KG1 (cell line): ENCODE data around the gene ESPN.
"Not testable (repeated sequence)": the region's sequence is repeated elsewhere in the genome, so short reads cannot be mapped to it uniquely, and the experiment has no call there.

Source experiments
- DNase-seq: peaks from one replicate; lab custom pipeline; 2025; lab: John Stamatoyannopoulos, UW

Gene ESPN

GRCh38 chr1:6448749-6449631 is 24.4 kb downstream of the ESPN start:
- no peak for DNase-seq

- DNase-seq, result no peak
Measured at GRCh38 chr1:6450005-6450450, 25.5 kb downstream of the ESPN start.

- not testable (repeated sequence) for DNase-seq
Measured at GRCh38 chr1:6450486-6450885, 25.9 kb downstream of the ESPN start.

GRCh38 chr1:6450943-6451373 is 26.4 kb downstream of the ESPN start:
- no peak for DNase-seq

- DNase-seq, result not testable (repeated sequence)
Measured at GRCh38 chr1:6453895-6454855, 29.6 kb downstream of the ESPN start.

GRCh38 chr1:6454856-6455751 is 30.5 kb downstream of the ESPN start:
- DNase-seq, result no peak

GRCh38 chr1:6455752-6456520 is 31.4 kb downstream of the ESPN start:
- not testable (repeated sequence) for DNase-seq

GRCh38 chr1:6456800-6457466 is 32.4 kb downstream of the ESPN start:
- no peak for DNase-seq

- no peak for DNase-seq
Measured at GRCh38 chr1:6459850-6460265, 35.3 kb downstream of the ESPN start.

GRCh38 chr1:6460301-6461050 is 35.9 kb downstream of the ESPN start:
- no peak for DNase-seq

- DNase-seq, result no peak
Measured at GRCh38 chr1:6461051-6461530, 36.5 kb downstream of the ESPN start.

GRCh38 chr1:6461538-6462411 is 37.2 kb downstream of the ESPN start:
- no peak for DNase-seq

GRCh38 chr1:6462412-6463119 is 38.0 kb downstream of the ESPN start:
- DNase-seq, result no peak

GRCh38 chr1:6463120-6463412 is 38.5 kb downstream of the ESPN start:
- no peak for DNase-seq

- DNase-seq, result no peak
Measured at GRCh38 chr1:6464514-6464836, 39.9 kb downstream of the ESPN start.

GRCh38 chr1:6464915-6465314 is 40.3 kb downstream of the ESPN start:
- DNase-seq, result no peak

- no peak for DNase-seq
Measured at GRCh38 chr1:6465461-6466005, 41.0 kb downstream of the ESPN start.

GRCh38 chr1:6466023-6466422 is 41.4 kb downstream of the ESPN start, which contains the start of gene TNFRSF25:
TNFRSF25 (minus strand) TSS chr1:6466173; CDS start chr1:6466107, 66 bp downstream.
- no peak for DNase-seq
